NT2/D1 (cell line): ENCODE results near the gene NDUFA3.

Experiments
- SUZ12 ChIP-seq: IDR thresholded peaks from 2 replicates; pipeline ENCODE4 v1.6.1; 2011; ENCODE audit not compliant: insufficient read length, insufficient read depth; ENCODE audit errors: extremely low read depth
- YY1 ChIP-seq: IDR thresholded peaks from 2 replicates; pipeline ENCODE4 v1.6.1; 2011; ENCODE audit not compliant: insufficient read length, insufficient read depth
- ZNF274 ChIP-seq: IDR thresholded peaks from 2 replicates; pipeline ENCODE4 v1.6.1; 2011; ENCODE audit warnings: mild to moderate bottlenecking, low read depth, low read length

- TF ChIP-seq SUZ12 = no peak
- TF ChIP-seq YY1 = no peak
- no peak for TF ChIP-seq ZNF274
These were observed 18.6 kb downstream of the NDUFA3 start for GRCh38 chr19:54121259-54121658.
